ENCODE data around the gene CDK9. TPM values are rescaled to one million over a fixed set of nuclear protein-coding genes. Genes with fewer than 3 reads are reported as not detected.

Gene CDK9
- total and polyA plus RNA-seq, 10 of the 15 experiments (the other 5 are each of a cell fraction or from before 2014, with no cell fraction given), result 7.3 to 92.6 (median 51.6) TPM

DNA sequence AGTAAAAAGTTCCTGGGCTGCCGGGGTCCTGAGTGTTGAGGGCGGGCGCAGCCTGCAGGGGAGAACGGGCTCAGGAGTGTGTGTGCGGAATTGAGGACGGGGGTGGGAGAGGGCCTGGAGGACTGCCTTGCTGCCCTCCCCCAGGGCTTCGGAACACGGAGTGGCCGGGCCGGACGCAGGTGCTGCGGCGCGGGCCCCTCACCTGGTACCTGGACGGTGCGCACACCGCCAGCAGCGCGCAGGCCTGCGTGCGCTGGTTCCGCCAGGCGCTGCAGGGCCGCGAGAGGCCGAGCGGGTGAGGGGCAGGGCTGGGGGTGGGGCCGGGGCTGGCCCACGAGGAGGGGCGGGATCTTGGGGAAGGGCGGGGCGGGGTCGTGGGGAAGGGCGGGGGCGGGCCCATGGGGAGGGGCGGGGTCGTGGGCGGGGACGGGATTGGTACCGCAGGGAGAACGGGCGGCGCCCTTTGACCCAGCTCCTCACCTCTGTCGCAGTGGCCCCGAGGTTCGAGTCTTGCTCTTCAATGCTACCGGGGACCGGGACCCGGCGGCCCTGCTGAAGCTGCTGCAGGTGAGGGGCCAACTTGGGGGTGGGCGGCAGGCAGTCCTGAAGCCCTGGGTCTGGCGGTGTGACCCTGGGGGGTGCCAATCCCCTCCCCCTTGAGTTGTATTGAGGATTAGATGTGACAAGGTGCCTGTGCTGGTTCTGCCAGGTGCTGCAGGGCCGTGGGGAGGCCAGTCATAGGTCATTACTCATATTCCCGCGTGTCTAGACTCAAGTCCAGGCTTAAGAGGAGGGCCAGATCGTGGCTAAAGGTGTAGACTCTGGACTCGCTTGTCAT, 23.9 kb downstream of the CDK9 start:
- Histone ChIP-seq H3K27me3 (replicated peaks in 1 of 2; ENCODE audit: control insufficient read depth in 2 of 2, insufficient read depth in 2 of 2, low read length in 1 of 2) (no peaks in the 10 kb centered on the region), H2AFZ (ENCODE audit: control insufficient read depth, low read depth, low read length) (no peak overlapping the region), H3K36me3 (ENCODE audit: control insufficient read depth in 2 of 2, insufficient read depth in 2 of 2, low read length in 1 of 2) (peaks cover 3 to 27% of the 10 kb centered on the region in 2 experiments; a peak in 3 of 4 replicates), H3K27ac (ENCODE audit: control insufficient read depth, insufficient read depth) (no peak overlapping the region), H3K79me2 (ENCODE audit: control insufficient read depth, insufficient read depth, low read length) (0 out of 2 replicates have a peak, but pooled peaks cover under 1% of the 10 kb centered on the region), H4K20me1 (ENCODE audit: control insufficient read depth, insufficient read depth) (no peaks in the 10 kb centered on the region; the same call in 1 of the 2 replicates), H3K4me3 (no peak overlapping the region), H3K9ac (ENCODE audit: control insufficient read depth, insufficient read depth, low read length) (no peak overlapping the region), H3K4me1 (ENCODE audit: control insufficient read depth, insufficient read depth, low read length) (no peaks in the 10 kb centered on the region), H3K9me3 (replicated peaks; ENCODE audit: control insufficient read depth, insufficient read depth, low read length) (no peaks in the 10 kb centered on the region), H3K4me2 (ENCODE audit: control insufficient read depth, insufficient read depth) (no peak overlapping the region)
- intact Hi-C loops (cut with micrococcal nuclease; ENCODE audit: unreplicated experiment) (no loop called here), in situ Hi-C loops (cut with MboI) (no loop called here)
- CTCF ChIA-PET, result no interaction called here
- POLR2A ChIA-PET, result interaction anchor here (0.6 to 1.2 kb wide), 3 partner anchors 9 to 75 kb away, joined by 3 to 7 read pairs (median 5); no protein-coding TSS in a partner anchor
- RAD21 ChIA-PET (ENCODE audit: unreplicated experiment), result interaction anchor here (0.6 kb wide), 1 partner anchor 13 kb away, joined by 5 read pairs; no protein-coding TSS in a partner anchor
- ATAC-seq (peak; percentile 75), FAIRE-seq (no peak), DNase-seq (ENCODE audit: low read depth, low spot score) (no peak)
- 97% methylated on average over 20 of the region's 57 CpGs for WGBS (ENCODE audit: insufficient coverage, insufficient replicate concordance, low lambda C conversion rate, missing lambda C conversion rate)
- TF ChIP-seq STAT1 (conservative IDR thresholded peaks at IDR 0.05) (no peak), WRNIP1 (IDR thresholded peaks at IDR 0.05; ENCODE audit: borderline replicate concordance, low read depth, low read length) (no peak), SREBF2 (IDR thresholded peaks at IDR 0.05; ENCODE audit: low read length) (no peak), BRCA1 (IDR thresholded peaks at IDR 0.05; ENCODE audit: low read depth, low read length) (no peak), SPI1 (IDR thresholded peaks at IDR 0.05; ENCODE audit: borderline replicate concordance, insufficient read depth, low read depth, low read length) (no peak), NFYA (IDR thresholded peaks at IDR 0.05; ENCODE audit: borderline replicate concordance, low read depth, low read length) (no peak), ZSCAN29 (IDR thresholded peaks at IDR 0.05) (no peak), ATF3 (IDR thresholded peaks at IDR 0.05; ENCODE audit: borderline replicate concordance, extremely low read depth, low read depth, low read length) (no peak), HDAC6 (IDR thresholded peaks at IDR 0.05; ENCODE audit: unreplicated experiment) (no peak), ZBED1 (IDR thresholded peaks at IDR 0.05; ENCODE audit: borderline replicate concordance) (no peak)
- SMC1A ChIA-PET (ENCODE audit: uncharacterized antibody, unreplicated experiment), result no interaction called here
- BruUV-seq (replicated peaks), result no TSS peak
